CD4-positive, alpha-beta memory T cell (primary cell): ENCODE data around the gene LCE1C. TPM values are rescaled to one million over a fixed set of nuclear protein-coding genes. Genes with fewer than 3 reads are reported as not detected.

Experiments
- CTCF ChIA-PET: fragments of 350-600 bp; sonication (Branson Sonifier 250); formaldehyde crosslinking; loops from one replicate; lab custom pipeline; 2021; ENCODE audit warnings: inconsistent platforms; ENCODE audit not compliant: partially characterized antibody; lab: Charles Lee
- POLR2A ChIA-PET: fragments of 350-600 bp; sonication (Branson Sonifier 250); formaldehyde crosslinking; loops from one replicate; lab custom pipeline; 2021; ENCODE audit not compliant: partially characterized antibody; lab: Charles Lee
- DNase-seq, 5 donors: peaks; one replicate each; pipeline versions ENCODE4 v3.0.0 to v3.0.0-alpha.2; 2020 to 2022; ENCODE audit warnings: mixed read lengths in 1 of 5
- H3K27ac ChIP-seq: one replicate; pipeline ENCODE4 v1.7.0; 2013; ENCODE audit warnings: low read depth, low read length
- H3K27me3 ChIP-seq: 2 replicates; pipeline ENCODE4 v1.7.0; 2013; ENCODE audit warnings: mild to moderate bottlenecking, low read length, moderate library complexity; ENCODE audit not compliant: insufficient read depth
- H3K36me3 ChIP-seq: 2 replicates; pipeline ENCODE4 v1.7.0; 2013; ENCODE audit warnings: mild to moderate bottlenecking, low read length, moderate library complexity; ENCODE audit not compliant: insufficient read depth
- H3K4me1 ChIP-seq: 2 replicates; pipeline ENCODE4 v1.7.0; 2013; ENCODE audit warnings: mild to moderate bottlenecking, low read length, moderate library complexity; ENCODE audit not compliant: insufficient read depth
- H3K4me3 ChIP-seq, 2 donors: one replicate each; pipeline ENCODE4 v1.7.0; 2013; ENCODE audit warnings: low read length in 2 of 2, mild to moderate bottlenecking in 1 of 2
- H3K9me3 ChIP-seq, 2 donors: one replicate each; pipeline ENCODE4 v1.7.0; 2013; ENCODE audit warnings: low read length in 2 of 2, control low read depth in 1 of 2; ENCODE audit not compliant: control insufficient read depth in 1 of 2
- H3K27ac Mint-ChIP-seq, 7 donors: one replicate each; pipeline ENCODE4 v1.8.0; 2020 to 2021; ENCODE audit warnings: mixed read lengths in 7 of 7, mild to moderate bottlenecking in 6 of 7, inconsistent platforms in 3 of 7, moderate library complexity in 3 of 7
- H3K27me3 Mint-ChIP-seq, 2 donors: one replicate each; pipeline ENCODE4 v1.8.0; 2020 to 2021; ENCODE audit warnings: mixed read lengths in 2 of 2
- H3K36me3 Mint-ChIP-seq, 2 donors: one replicate each; pipeline ENCODE4 v1.8.0; 2020 to 2021; ENCODE audit warnings: mixed read lengths in 2 of 2, inconsistent platforms in 1 of 2, mild to moderate bottlenecking in 1 of 2
- H3K4me1 Mint-ChIP-seq, 4 donors: one replicate each; pipeline ENCODE4 v1.8.0; 2020 to 2021; ENCODE audit warnings: mixed read lengths in 4 of 4, mild to moderate bottlenecking in 1 of 4
- H3K4me3 Mint-ChIP-seq, 8 donors: one replicate each; pipeline ENCODE4 v1.8.0; 2020 to 2021; ENCODE audit warnings: mixed read lengths in 8 of 8, mild to moderate bottlenecking in 7 of 8, moderate library complexity in 6 of 8, inconsistent platforms in 3 of 8
- H3K9me3 Mint-ChIP-seq, 8 donors: one replicate each; pipeline ENCODE4 v1.8.0; 2020 to 2021; ENCODE audit warnings: mixed read lengths in 8 of 8, mild to moderate bottlenecking in 5 of 8, inconsistent platforms in 3 of 8, moderate library complexity in 1 of 8
- intact Hi-C: fragments of 100-400 bp; cut with micrococcal nuclease; formaldehyde crosslinking; loops from one replicate; pipeline ENCODE4 v1.15.1; 2023
- polyA plus RNA-seq, 2 donors: library from polyadenylated mRNA; unstranded; fragments of 300-500 nt; fragmentation: Illumina TruSeq; gene quantifications; one replicate each; pipeline ENCODE4 v1.2.3, GENCODE V29; 2021
- total RNA-seq, 2 experiments: library from RNA; stranded (reverse); gene quantifications; one replicate each; pipeline ENCODE4 v1.2.3, GENCODE V29; 2021

Gene LCE1C
- total and polyA plus RNA-seq, 4 experiments from 2014 or later, result not detected

- no peak overlapping the region for H3K4me3 ChIP-seq
- H3K27me3 ChIP-seq, result peaks cover 4% of the 10 kb centered on the region
- Mint-ChIP-seq H3K27me3 (peaks cover 13 to 44% of the 10 kb centered on the region in 2 donors), H3K36me3 (no peaks in the 10 kb centered on the region), H3K9me3 (no peaks in the 10 kb centered on the region), H3K27ac (no peak overlapping the region), H3K4me1 (no peaks in the 10 kb centered on the region), H3K4me3 (no peak overlapping the region)
- ChIA-PET POLR2A (no interaction called here), CTCF (no interaction called here)
- H3K9me3 ChIP-seq, result no peaks in the 10 kb centered on the region
- DNase-seq, result no peak
- intact Hi-C loops, result no loop called here
- H3K27ac ChIP-seq, result no peak overlapping the region
- no peaks in the 10 kb centered on the region for H3K36me3 ChIP-seq
- no peaks in the 10 kb centered on the region for H3K4me1 ChIP-seq
Measured at GRCh38 chr1:152783095-152783494, 23.4 kb downstream of the LCE1C start.

DNA sequence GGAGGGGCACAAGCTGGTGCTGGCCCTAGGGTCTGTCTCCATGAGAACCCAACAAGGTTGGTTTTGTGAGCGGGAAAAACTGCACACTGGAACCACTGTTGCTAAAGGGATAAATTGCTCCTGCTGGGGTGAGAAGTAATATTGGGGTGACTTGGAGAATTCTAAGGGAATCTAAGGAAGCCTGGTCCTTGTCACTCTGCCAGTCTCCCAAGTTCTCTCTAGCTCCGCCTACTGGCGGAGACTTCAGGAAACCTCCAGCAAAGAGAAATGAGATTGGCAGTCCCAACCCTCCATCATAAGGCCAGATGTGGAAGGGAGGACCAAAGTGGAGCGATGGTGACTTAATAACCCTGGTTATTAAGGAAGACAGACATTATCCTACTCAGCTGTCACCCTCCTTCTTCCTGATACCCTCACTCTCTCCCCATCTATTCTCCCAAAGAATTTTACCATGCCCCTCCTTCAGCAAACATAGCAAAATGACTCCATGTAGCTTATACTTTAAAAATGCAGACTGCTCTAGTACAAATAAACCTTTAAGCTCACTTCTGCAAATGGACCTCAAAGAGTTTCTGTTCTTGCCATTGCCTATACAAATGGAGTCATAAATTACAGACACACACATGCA, 28.8 kb downstream of the LCE1C start:
- H3K27me3 ChIP-seq, result no peaks in the 10 kb centered on the region
- H3K9me3 Mint-ChIP-seq, result peaks cover 0 to 7% (median 0%) of the 10 kb centered on the region in 8 donors
- ChIA-PET POLR2A (no interaction called here), CTCF (no interaction called here)
- no peak for DNase-seq
- H3K4me3 Mint-ChIP-seq, result no peak overlapping the region
- intact Hi-C loops, result no loop called here
- H3K27ac Mint-ChIP-seq, result no peak overlapping the region
- no peaks in the 10 kb centered on the region for H3K9me3 ChIP-seq
- H3K36me3 ChIP-seq, result no peaks in the 10 kb centered on the region
- H3K27ac ChIP-seq, result no peak overlapping the region
- H3K4me1 ChIP-seq, result no peaks in the 10 kb centered on the region
- H3K4me3 ChIP-seq, result no peak overlapping the region
- peaks cover 14 to 17% of the 10 kb centered on the region in 2 donors for H3K27me3 Mint-ChIP-seq
- H3K4me1 Mint-ChIP-seq, result no peaks in the 10 kb centered on the region
- H3K36me3 Mint-ChIP-seq, result no peaks in the 10 kb centered on the region

DNA sequence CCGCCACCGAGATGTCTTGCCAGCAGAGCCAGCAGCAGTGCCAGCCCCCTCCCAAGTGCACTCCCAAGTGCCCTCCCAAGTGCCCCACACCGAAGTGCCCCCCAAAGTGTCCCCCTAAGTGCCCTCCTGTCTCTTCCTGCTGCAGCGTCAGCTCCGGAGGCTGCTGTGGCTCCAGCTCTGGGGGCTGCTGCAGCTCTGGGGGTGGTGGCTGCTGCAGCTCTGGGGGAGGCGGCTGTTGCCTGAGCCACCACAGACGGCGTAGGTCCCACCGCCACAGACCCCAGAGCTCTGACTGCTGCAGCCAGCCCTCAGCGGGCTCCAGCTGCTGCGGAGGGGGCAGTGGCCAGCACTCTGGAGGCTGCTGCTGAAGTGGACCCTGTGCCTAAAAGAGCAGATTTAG, 30.1 kb downstream of the LCE1C start:
- H3K27ac ChIP-seq, result no peak overlapping the region
- H3K4me3 Mint-ChIP-seq, result no peak overlapping the region
- no peaks in the 10 kb centered on the region for H3K4me1 ChIP-seq
- POLR2A ChIA-PET, result no interaction called here
- H3K9me3 Mint-ChIP-seq, result peaks cover 0 to 7% (median 0%) of the 10 kb centered on the region in 8 donors
- peaks cover 14 to 15% of the 10 kb centered on the region in 2 donors for H3K27me3 Mint-ChIP-seq
- H3K36me3 ChIP-seq, result no peaks in the 10 kb centered on the region
- no peak overlapping the region for H3K27ac Mint-ChIP-seq
- H3K36me3 Mint-ChIP-seq, result no peaks in the 10 kb centered on the region
- no peaks in the 10 kb centered on the region for H3K4me1 Mint-ChIP-seq
- H3K27me3 ChIP-seq, result no peaks in the 10 kb centered on the region
- CTCF ChIA-PET, result no interaction called here
- DNase-seq, result no peak
- intact Hi-C loops, result no loop called here
- H3K4me3 ChIP-seq, result no peak overlapping the region
- H3K9me3 ChIP-seq, result no peaks in the 10 kb centered on the region

DNA sequence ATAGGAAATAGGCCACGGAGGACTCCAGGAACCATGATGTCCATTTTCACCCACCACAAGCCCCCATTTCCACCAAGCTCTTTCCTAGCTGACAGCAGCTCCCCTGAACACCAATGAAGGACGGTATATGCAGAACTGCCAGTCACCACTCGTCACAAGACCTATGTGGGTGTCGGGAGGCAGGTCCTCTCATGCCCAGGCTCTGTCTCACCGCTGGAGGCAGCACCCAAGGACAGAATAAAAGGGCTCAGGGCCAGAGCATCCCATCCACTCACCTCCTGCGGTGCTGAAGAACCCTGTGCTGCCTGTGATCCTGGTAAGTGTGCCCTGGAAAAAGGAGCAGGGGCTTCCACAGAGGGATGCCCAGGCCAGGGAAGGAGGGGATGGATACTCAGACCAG, 31.6 kb downstream of the LCE1C start, which contains the start of gene LCE1F:
TSS of gene LCE1F (plus strand) at position 266 of the 400 bp plus-strand sequence. CDS start 1,232 bp downstream, outside the sequence.
- POLR2A ChIA-PET, result no interaction called here
- no peak for DNase-seq

GRCh38 chr1:152770411-152770810, 36.0 kb downstream of the LCE1C start:
- POLR2A ChIA-PET, result no interaction called here
- Mint-ChIP-seq H3K4me3 (no peak overlapping the region), H3K36me3 (no peaks in the 10 kb centered on the region), H3K27me3 (peaks cover 8% of the 10 kb centered on the region in 2 donors), H3K9me3 (peaks cover 0 to 4% (median 0%) of the 10 kb centered on the region in 8 donors), H3K4me1 (no peaks in the 10 kb centered on the region), H3K27ac (no peak overlapping the region)
- Histone ChIP-seq H3K27ac (no peak overlapping the region), H3K27me3 (no peaks in the 10 kb centered on the region), H3K4me1 (no peaks in the 10 kb centered on the region), H3K4me3 (no peak overlapping the region), H3K36me3 (no peaks in the 10 kb centered on the region), H3K9me3 (no peaks in the 10 kb centered on the region)
- no peak for DNase-seq
- intact Hi-C loops, result no loop called here
- CTCF ChIA-PET, result no interaction called here

More for the DNA sequence above, 31.6 kb downstream of the LCE1C start, which contains the start of gene LCE1F:
- no peak within 1 kb of the TSS for H3K27ac Mint-ChIP-seq
- no peak within 1 kb of the TSS for H3K27ac ChIP-seq
- H3K9me3 ChIP-seq, result no peaks in the 10 kb centered on the region
- no peaks in the 10 kb centered on the region for H3K27me3 ChIP-seq
- no peak within 1 kb of the TSS for H3K4me3 Mint-ChIP-seq
- CTCF ChIA-PET, result no interaction called here
- H3K4me1 ChIP-seq, result no peaks in the 10 kb centered on the region
- H3K9me3 Mint-ChIP-seq, result peaks cover 0 to 7% (median 0%) of the 10 kb centered on the region in 8 donors
- H3K36me3 Mint-ChIP-seq, result no peaks in the 10 kb centered on the region
- H3K4me3 ChIP-seq, result no peak within 1 kb of the TSS
- no peaks in the 10 kb centered on the region for H3K4me1 Mint-ChIP-seq
- H3K36me3 ChIP-seq, result no peaks in the 10 kb centered on the region
- H3K27me3 Mint-ChIP-seq, result peaks cover 13 to 16% of the 10 kb centered on the region in 2 donors
- intact Hi-C loops, result no loop called here

DNA sequence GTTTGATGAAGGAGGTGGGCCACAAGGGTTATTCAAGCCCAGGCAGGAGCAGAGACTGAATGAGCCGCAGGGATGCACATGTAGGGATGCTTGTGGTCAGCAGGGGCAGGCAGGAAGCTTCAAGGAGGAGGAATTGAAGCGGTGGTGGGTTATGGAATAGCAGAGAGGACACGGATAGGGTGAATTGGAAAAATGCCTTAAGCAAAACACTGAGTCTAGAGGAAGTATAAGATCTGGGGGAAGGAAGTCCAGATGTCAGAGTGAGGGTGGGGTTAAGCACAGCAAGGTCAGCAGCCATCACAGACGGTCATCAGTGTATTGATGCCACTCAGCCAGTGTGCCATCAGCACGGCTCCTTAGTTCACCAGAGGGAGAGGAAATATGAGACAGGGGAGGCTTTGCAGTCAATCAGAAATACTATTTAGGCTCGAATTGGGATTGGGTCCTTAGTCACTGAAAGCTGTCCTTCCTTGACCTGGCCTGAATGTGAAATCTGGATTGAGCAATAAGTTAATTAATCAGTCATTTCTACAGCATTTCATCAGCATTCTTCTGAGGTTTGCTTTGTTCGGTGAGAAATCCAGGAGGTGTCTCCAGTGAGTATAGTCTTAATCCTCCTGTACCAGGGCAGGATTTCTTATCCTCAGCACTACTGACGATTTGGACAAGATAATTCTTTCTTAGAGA, 37.5 kb downstream of the LCE1C start:
- no peaks in the 10 kb centered on the region for H3K36me3 Mint-ChIP-seq
- peaks cover 0 to 3% (median 0%) of the 10 kb centered on the region in 8 donors for H3K9me3 Mint-ChIP-seq
- no peaks in the 10 kb centered on the region for H3K36me3 ChIP-seq
- H3K4me1 ChIP-seq, result no peaks in the 10 kb centered on the region
- H3K4me1 Mint-ChIP-seq, result no peaks in the 10 kb centered on the region
- POLR2A ChIA-PET, result no interaction called here
- H3K4me3 Mint-ChIP-seq, result no peak overlapping the region
- DNase-seq, result no peak
- peaks cover 4 to 10% of the 10 kb centered on the region in 2 donors for H3K27me3 Mint-ChIP-seq
- no peaks in the 10 kb centered on the region for H3K9me3 ChIP-seq
- no peak overlapping the region for H3K27ac Mint-ChIP-seq
- intact Hi-C loops, result no loop called here
- H3K27ac ChIP-seq, result no peak overlapping the region
- H3K4me3 ChIP-seq, result no peak overlapping the region
- H3K27me3 ChIP-seq, result no peaks in the 10 kb centered on the region
- CTCF ChIA-PET, result no interaction called here

DNA sequence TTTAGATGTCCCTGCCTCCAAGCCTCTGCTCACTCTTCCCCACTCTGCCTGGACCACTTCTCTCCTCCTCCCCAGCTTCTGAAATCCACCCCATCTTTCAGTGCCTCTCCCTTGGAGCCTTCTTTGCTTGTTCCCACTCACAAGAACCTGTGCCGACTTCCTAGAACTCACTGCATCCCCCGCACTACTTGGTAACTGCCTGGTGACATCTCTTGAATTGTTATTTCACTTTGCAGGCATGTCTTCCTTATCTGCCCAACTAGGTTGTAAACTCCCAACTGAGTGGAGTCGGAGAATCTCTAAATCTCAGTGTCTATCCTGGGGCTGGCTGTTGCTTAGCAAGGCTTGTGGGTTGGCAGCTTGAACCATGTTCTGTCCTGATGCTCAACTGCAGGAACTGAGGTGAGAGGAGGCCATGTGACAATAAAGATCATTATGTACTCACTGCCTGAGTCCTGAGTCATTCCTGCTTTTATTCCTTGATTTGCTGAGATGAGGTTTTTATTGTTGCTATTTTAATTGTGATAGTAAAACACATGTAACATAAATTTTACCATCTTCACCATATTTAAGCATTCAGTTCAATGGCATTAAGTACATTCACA, 44.7 kb downstream of the LCE1C start:
- CTCF ChIA-PET, result no interaction called here
- Mint-ChIP-seq H3K4me3 (no peak overlapping the region), H3K27me3 (peaks cover 12 to 24% of the 10 kb centered on the region in 2 donors)

More for the DNA sequence above, 44.7 kb downstream of the LCE1C start:
- Histone ChIP-seq H3K9me3 (no peaks in the 10 kb centered on the region), H3K4me3 (no peak overlapping the region), H3K4me1 (no peaks in the 10 kb centered on the region), H3K27me3 (no peaks in the 10 kb centered on the region), H3K36me3 (no peaks in the 10 kb centered on the region), H3K27ac (no peak overlapping the region)
- Mint-ChIP-seq H3K36me3 (no peaks in the 10 kb centered on the region), H3K9me3 (peaks cover 0 to 4% (median 0%) of the 10 kb centered on the region in 8 donors), H3K27ac (no peak overlapping the region), H3K4me1 (no peaks in the 10 kb centered on the region)
- POLR2A ChIA-PET, result no interaction called here
- intact Hi-C loops, result no loop called here
- DNase-seq, result no peak
